LNCaP clone FGC (cell line): ENCODE measurements around the gene B3GAT1.

Experiments used
- DNase-seq: peaks from one replicate; pipeline ENCODE4 v3.0.0-alpha.2; 2011; ENCODE audit warnings: low read depth
- H3K4me3 ChIP-seq: 2 replicates; pipeline ENCODE4 v1.5.1; 2011; ENCODE audit warnings: mild to moderate bottlenecking, low read depth, low read length, control low read depth
- TF ChIP-seq, protein P1 (sequence below): IDR thresholded peaks from 2 replicates; pipeline ENCODE4 v1.5.1; 2012; ENCODE audit warnings: mild to moderate bottlenecking; ENCODE audit not compliant: control insufficient read depth, insufficient read depth; ENCODE audit errors: extremely low read depth

Gene B3GAT1

DNA sequence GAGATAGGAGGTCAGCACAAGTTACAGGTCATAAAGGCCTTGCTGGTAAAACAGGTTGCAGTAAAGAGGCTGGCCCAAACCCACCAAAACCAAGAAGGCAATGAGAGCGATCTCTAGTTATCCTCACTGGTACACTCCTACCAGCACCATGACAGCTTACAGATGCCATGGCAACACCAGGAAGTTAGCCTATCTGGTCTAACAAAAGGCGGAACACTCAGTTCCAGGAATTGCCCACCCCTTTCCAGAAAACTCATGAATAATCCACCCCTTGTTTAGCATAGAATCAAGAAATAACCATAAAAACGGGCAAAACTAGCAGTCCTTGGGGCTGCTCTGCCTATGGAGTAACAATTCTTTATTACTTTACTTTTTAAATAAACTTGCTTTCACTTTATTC, 43.5 kb upstream of the B3GAT1 start:
- TF ChIP-seq, protein P1, sequence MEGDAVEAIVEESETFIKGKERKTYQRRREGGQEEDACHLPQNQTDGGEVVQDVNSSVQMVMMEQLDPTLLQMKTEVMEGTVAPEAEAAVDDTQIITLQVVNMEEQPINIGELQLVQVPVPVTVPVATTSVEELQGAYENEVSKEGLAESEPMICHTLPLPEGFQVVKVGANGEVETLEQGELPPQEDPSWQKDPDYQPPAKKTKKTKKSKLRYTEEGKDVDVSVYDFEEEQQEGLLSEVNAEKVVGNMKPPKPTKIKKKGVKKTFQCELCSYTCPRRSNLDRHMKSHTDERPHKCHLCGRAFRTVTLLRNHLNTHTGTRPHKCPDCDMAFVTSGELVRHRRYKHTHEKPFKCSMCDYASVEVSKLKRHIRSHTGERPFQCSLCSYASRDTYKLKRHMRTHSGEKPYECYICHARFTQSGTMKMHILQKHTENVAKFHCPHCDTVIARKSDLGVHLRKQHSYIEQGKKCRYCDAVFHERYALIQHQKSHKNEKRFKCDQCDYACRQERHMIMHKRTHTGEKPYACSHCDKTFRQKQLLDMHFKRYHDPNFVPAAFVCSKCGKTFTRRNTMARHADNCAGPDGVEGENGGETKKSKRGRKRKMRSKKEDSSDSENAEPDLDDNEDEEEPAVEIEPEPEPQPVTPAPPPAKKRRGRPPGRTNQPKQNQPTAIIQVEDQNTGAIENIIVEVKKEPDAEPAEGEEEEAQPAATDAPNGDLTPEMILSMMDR = no peak
- no peak overlapping the region for H3K4me3 ChIP-seq
- no peak for DNase-seq

DNA sequence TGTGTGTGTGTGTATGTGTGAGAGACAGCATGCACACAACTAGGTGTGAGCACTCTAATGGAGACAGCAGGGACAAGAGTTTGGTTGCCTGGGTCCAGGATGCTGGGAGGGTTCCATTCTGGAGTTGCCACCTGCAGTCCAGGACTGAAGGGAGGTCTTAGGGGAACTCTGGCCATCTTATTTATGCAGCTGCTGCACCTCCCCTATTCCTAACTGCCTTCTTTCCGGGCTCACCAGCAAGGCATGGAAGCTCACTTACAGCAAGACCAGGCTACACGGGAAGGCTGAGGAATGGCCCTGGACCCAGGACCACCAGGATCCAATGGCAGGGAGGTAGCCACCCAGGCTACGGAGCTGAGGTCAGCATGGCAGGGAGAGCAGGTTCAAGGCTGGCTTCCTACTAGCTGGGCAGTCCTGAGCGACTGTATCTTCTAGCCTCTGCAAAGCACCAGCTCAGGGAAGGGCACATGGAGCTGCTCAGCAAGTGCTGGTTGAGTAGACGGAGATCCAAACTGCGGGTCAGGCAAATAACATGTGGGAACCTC, 42.2 kb upstream of the B3GAT1 start:
- TF ChIP-seq, protein P1 = no peak
- DNase-seq = no peak
- H3K4me3 ChIP-seq = no peak overlapping the region

DNA sequence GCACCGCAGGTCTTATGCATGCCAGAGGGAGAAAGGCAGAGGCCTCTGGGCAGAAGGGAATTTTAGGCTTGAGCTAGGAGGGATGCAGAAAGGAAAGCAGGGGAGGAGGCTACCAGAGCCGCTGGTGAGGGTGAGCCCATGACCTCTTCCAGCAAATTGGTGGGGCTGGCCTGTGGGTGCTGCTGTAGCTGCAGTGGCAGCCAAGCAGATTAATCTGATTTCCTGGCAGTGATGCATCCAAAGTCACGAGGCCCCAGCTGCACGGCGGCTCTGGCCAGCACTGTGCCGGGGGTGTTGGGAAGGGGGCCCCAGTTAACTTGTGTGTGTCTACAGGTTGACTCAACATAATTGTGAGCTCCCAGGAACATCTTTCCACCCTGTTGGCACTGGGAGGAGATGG, 41.4 kb upstream of the B3GAT1 start:
- TF ChIP-seq, protein P1 = no peak
- no peak for DNase-seq
- H3K4me3 ChIP-seq = no peak overlapping the region

- TF ChIP-seq, protein P1 = no peak
- no peak overlapping the region for H3K4me3 ChIP-seq
- DNase-seq = no peak
These were observed 40.8 kb upstream of the B3GAT1 start for GRCh38 chr11:134452838-134453155.

- TF ChIP-seq, protein P1 = no peak
- DNase-seq = no peak
- no peak overlapping the region for H3K4me3 ChIP-seq
These were observed 40.2 kb upstream of the B3GAT1 start for GRCh38 chr11:134452026-134452837.

DNA sequence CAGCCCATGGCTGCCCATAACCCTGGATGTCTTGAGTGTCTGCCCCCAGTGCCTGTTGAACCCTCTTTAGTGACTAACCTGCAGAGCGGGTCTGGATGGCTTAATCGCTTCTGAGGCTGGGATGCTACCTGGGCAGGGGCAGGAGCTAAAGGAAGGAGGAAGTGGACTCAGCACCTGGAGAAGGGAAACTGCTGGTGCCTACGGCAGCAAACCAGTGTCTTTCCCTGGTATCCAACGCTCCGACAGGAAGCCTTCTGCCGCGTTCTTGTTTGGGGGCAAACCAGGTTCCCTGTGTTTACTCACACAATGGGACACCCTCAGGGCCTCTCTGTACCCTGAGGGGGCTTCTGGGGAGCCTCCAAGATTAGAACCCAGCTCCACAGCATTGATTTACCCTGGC, 38.1 kb upstream of the B3GAT1 start:
- TF ChIP-seq, protein P1 = no peak
- no peak for DNase-seq
- no peak overlapping the region for H3K4me3 ChIP-seq

- no peak for DNase-seq
- H3K4me3 ChIP-seq = no peak overlapping the region
- TF ChIP-seq, protein P1 = no peak
These were observed 37.7 kb upstream of the B3GAT1 start for GRCh38 chr11:134449713-134450112.
